Measurements from ENCODE around the gene FHL1. TPM values are rescaled to one million over a fixed set of nuclear protein-coding genes. Genes with fewer than 3 reads are reported as not detected.

The FHL1 gene
- total RNA-seq, 1 donor from 2014 or later: 10.6 TPM

DNA sequence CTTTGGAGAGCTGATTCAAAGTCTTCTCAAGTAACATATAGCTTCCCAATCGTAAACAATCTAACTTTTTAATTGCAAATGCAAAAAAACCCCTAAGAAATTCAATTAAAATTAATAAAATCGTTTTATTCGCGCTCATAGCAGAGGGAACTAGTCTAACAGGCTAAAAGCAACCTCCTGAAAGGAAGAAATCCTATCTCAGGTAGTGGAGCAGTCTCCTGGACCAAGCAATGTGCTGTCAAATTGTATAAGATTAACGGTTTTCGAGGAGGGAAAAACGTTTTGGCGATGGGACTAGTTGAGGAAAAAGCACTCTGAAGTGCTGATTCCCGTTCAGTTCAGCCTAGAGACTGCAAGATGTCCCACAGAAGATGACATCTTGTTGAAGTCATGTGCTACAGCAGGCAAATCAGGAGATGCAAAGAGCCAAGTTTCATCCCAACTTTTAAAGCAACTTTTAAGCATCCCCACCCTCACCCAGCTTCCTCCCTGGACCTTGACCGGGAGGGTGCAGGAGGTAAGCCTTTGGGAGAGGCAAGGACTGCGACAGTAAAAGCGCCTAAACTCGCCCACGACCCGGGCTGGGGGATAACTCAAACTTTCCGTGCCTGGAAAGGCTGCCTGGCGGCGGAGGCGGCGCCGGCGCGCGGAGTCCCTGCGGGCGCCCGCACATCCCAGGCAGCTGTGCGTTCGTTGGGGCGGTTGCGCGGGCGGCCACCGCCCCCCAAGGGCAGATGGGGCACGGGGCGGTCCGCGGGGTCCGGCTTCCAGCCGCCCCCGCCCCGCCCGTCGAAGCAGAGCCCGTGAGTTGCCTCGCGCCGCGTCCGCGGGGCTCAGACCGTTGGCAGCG lies 103.1 kb downstream of the FHL1 start:
- ATAC-seq: peak; percentile 59
- no peak for DNase-seq (ENCODE audit: low spot score)

DNA sequence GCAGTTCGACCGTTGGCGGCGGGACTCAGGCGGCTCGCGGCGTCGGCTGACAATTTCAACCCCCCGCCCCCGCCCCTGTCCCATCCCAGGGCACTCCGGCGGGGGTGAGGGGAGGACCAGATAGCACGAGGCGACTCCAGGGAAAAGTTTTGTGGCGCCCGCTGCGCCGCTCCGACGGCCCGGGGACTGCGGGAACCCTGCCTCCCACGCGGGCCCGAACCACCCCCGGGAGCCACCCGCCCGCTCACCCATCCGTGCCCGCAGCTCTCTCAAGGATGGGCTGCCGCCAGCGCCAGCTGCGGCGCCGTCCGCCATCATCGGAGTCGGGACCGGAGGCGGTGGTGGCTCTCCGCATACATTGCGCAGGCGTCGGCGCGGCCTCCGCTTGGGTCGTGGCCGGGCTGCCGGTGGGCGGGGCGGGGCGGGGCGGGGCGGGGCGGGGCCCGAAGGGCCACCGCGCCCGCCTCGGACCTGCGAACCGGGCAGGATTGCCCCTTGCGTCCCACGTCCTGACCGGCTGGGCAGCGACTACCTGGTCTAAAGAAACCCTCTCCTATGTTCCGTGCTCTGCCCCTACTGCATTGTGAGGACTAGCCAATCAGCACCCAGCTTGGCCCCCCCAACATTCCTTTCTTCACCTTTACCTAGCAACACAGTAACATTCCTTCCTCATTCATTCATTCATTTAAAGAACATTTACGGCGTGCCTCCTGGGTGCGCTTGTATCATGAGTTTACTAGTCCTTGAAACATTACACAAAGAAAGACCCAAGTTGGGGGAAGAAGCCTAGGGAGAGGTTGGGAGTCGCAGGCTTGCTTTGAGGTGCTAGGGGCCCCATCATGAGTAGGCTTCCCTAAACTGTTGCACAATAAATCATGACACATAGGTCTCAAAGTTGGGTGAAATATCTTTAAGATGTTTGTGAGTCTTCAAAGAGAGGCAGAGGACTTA lies 104.0 kb downstream of the FHL1 start, which contains the start of gene MAP7D3:
TSS of gene MAP7D3 (minus strand) at position 360 of the 951 bp plus-strand sequence. CDS start at position 318, 42 bp downstream.
- DNase-seq (ENCODE audit: low spot score): peak; percentile 66
- peak; percentile 98 for ATAC-seq

DNA sequence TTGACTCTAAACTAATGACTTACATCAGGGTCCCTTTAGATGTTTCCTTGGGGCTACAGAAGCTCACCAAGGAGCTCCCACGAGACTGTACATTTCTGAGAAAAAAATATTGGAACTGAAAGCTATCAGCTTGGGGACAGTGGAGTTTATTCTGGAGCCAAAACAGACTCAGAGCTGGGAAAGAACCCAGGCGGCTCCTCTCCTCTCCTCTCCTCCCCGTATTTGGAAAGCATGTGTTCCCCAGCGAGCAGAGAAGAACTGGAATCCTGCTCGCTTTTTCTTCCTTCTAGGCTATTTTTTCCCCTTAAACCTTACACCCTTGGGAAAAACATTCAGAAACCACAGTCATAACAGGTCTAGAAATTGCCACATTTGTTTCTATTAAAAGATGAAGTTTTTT lies 108.2 kb downstream of the FHL1 start:
- no peak for DNase-seq (ENCODE audit: low spot score)
- ATAC-seq: no peak

DNA sequence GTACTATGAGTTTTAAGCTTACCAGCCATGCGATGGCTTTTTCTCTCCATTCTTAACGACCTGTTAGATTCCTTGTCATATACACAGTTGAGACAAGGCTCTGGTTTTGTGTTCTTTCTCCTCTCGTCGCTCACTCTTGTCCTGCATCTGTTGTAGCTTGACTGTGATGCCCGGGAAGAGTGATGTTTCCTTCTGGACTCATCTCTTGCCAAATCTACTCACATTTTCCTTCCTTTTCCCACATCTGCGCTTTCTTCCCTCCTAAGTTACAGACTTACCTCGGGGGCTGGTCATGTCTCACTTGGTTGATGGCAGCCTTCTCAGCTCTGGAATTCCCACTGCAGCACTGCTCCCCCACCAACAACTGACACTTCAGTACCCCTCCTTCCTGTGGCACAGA lies 108.7 kb downstream of the FHL1 start:
- ATAC-seq (no peak), DNase-seq (ENCODE audit: low spot score) (no peak)

DNA sequence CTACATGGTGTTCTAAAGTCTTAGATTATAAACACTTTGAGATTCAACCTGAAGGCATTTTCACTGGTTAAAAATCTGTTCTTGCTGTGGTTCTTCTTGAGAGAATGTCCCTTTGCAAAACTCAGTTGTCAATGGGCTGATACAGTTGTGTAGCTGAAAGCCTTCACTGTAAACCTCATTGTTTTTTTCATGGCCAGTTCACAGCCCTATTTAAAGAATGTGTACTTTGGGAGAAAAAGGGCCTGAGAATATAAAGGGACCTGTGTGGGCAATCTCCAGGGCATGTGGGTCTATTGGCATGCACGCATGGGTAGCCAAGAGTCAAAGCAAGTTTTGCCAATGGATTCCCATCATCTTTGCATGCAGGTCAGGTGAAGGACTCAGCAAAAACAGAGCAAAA lies 111.6 kb downstream of the FHL1 start:
- DNase-seq (ENCODE audit: low spot score): no peak
- ATAC-seq: no peak

DNA sequence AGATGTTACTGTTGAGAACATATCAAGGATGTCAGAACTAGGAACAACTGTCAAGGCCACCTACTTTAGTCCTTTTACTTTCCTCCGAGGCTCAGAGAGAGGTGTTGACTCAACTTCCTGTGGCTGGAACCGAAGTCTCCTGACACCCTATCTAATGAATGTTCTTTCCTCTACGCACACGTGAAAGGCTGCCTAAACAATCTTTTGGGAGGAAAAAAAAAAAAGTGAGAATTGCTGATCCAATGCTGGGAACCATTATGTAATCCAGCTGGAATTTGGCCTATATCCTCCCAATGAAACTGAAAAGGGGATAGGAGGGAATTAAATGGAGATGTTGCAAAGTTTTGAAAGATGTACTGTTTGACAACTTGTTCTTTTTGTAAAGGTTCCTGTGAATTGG lies 112.2 kb downstream of the FHL1 start:
- ATAC-seq: peak; percentile 67

DNA sequence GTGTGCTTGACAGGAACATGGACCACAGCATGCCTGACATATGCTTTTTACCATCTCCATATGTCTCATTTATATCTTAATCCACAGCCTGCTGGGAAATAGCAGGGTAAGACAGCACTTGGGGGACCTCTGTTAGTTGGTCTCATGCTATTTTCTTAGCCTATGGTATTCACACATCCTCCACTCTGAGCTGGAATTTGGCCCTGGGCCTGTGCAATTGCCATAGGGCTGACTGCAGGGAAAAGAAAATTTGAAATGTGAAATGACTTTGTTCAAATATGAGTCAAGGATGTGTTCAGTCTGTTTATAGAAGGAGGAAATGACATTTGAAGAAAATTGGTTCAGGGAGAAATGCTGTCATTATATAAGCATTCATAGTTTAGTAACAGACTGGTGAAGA lies 113.4 kb downstream of the FHL1 start:
- ATAC-seq (no peak), DNase-seq (ENCODE audit: low spot score) (no peak)

More for the DNA sequence above, 112.2 kb downstream of the FHL1 start:
- no peak for DNase-seq (ENCODE audit: low spot score)

Other genes with a start within 250 kb of the FHL1 start
- 4.7 TPM for gene MMGT1, start 173.5 kb upstream of the FHL1 start, total RNA-seq
- 3.2 TPM for gene SLC9A6, start 162.1 kb upstream of the FHL1 start, total RNA-seq
- gene MAP7D3, start 103.9 kb downstream of the FHL1 start, total RNA-seq: 2.8 TPM
- 0.13 TPM for gene ADGRG4, start 153.4 kb downstream of the FHL1 start, total RNA-seq

Measured in left lobe of liver (tissue), 2 donors.